Body of pancreas (tissue), 4 donors: ENCODE data around the gene WDR81. TPM values are rescaled to one million over a fixed set of nuclear protein-coding genes. Genes with fewer than 3 reads are reported as not detected.

Experiments used
- ATAC-seq: fragments of 150-250 bp; one replicate; pipeline ENCODE4 v1.9.1; 2016
- DNase-seq, 4 donors: peaks; one replicate each; pipeline ENCODE4 v3.0.0-alpha.2; 2019
- H3K27ac ChIP-seq, 4 donors: fragments of 200-600 bp; sonication (generic); 1 replicate in 3 of 4; 2 replicates in 1 of 4; pipeline versions ENCODE4 v1.5.1 to v1.6.1; 2016 to 2019; ENCODE audit warnings: mild to moderate bottlenecking in 1 of 4, mixed read lengths in 1 of 4, moderate library complexity in 1 of 4
- H3K27me3 ChIP-seq, 2 donors: fragments of 200-600 bp; sonication (generic); one replicate each; pipeline ENCODE4 v1.6.0; 2016; ENCODE audit warnings: mild to moderate bottlenecking in 1 of 2
- H3K36me3 ChIP-seq, 2 donors: fragments of 200-600 bp; sonication (generic); replicated peaks in 1 of 2; 2 replicates each; pipeline ENCODE4 v1.5.1; 2016; ENCODE audit warnings: low read depth in 2 of 2; ENCODE audit not compliant: insufficient read depth in 1 of 2
- H3K4me1 ChIP-seq: fragments of 200-600 bp; sonication (generic); one replicate; pipeline ENCODE4 v1.6.0; 2016
- H3K4me3 ChIP-seq, 2 donors: fragments of 200-600 bp; sonication (generic); 1 replicate in 1 of 2; 2 replicates in 1 of 2; pipeline ENCODE4 v1.5.1; 2016 to 2019
- H3K9me3 ChIP-seq, 3 donors: fragments of 200-600 bp; sonication (generic); 1 replicate in 2 of 3; 2 replicates in 1 of 3; pipeline ENCODE4 v1.5.1; 2016
- POLR2A ChIP-seq, 3 donors: fragments of 450-650 bp; IDR thresholded peaks; one replicate each; pipeline ENCODE4 v1.6.1; 2016; ENCODE audit warnings: antibody characterized with exemption in 3 of 3, mild to moderate bottlenecking in 2 of 3
- whole genome bisulfite sequencing, 2 donors: methylation state at CpG; one replicate each; pipeline ENCODE4 v1.1.5; 2017; 5-methylcytosine and 5-hydroxymethylcytosine counted together
- intact Hi-C: fragments of 100-400 bp; cut with DNase I; formaldehyde crosslinking; loops from one replicate; pipeline ENCODE4 v1.15.1; 2023
- total RNA-seq, 2 donors: library from RNA; depleted of rRNA; stranded (reverse); fragments of >200 nt; gene quantifications; one replicate each; pipeline ENCODE4 v1.1.0, GENCODE V29; 2016
- TF ChIP-seq, protein P1 (sequence below), 7 experiments: fragments of 450-650 bp in 4 of 7; fragments of 200-600 bp in 3 of 7; sonication (generic) in 3 of 7; IDR thresholded peaks; one replicate each; pipeline ENCODE4 v1.5.1; 2016 to 2019; ENCODE audit warnings: antibody characterized with exemption in 7 of 7

Gene WDR81
- total RNA-seq, 2 donors from 2014 or later = 15.6 to 31.6 TPM

DNA sequence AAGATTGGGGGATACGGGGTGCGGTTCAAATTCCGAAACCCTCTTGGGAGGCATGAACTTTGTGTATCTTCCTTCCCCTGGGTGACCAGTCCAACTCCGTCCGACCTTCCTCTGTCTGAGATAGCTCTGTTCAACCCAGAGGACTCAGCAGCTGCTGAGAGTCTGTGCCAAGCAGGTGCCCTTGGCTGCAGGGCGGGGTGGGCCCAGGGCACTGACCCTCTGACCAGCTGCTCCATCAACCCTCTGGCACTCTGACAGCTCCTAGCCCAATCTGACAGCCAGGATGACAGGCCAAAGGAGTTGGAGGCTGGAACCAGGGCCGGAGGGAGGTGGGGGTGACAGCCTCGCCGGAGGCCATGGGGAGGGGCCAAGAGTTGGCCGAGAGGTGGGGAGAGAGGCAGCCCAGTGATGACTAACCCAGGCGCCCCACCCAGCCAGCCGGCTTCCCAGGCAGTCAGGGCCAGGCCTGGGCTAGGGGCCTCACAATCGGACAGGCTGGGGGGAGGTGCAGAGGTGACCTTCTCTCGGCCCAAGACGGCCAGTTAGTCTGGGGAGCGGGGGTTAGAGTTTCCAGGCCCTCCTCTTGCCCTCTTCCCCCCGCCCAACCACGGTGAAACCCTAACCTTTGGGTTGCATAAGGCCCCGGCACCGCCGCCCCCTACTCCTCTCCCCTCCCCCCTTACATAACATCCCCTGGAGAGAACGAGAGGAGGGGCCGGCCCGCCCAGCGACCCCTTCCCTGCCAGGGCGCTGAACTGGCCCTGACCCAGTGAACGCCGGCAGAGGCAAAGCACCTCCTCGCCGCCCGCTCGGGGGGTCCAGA lies 9.3 kb upstream of the WDR81 start:
- H3K27me3 ChIP-seq = no peaks in the 10 kb centered on the region
- H3K27ac ChIP-seq = peak overlapping the region; percentile 96 to 98 (median 97)
- H3K9me3 ChIP-seq = no peaks in the 10 kb centered on the region
- H3K4me1 ChIP-seq = peaks cover 43% of the 10 kb centered on the region
- TF ChIP-seq, protein P1, sequence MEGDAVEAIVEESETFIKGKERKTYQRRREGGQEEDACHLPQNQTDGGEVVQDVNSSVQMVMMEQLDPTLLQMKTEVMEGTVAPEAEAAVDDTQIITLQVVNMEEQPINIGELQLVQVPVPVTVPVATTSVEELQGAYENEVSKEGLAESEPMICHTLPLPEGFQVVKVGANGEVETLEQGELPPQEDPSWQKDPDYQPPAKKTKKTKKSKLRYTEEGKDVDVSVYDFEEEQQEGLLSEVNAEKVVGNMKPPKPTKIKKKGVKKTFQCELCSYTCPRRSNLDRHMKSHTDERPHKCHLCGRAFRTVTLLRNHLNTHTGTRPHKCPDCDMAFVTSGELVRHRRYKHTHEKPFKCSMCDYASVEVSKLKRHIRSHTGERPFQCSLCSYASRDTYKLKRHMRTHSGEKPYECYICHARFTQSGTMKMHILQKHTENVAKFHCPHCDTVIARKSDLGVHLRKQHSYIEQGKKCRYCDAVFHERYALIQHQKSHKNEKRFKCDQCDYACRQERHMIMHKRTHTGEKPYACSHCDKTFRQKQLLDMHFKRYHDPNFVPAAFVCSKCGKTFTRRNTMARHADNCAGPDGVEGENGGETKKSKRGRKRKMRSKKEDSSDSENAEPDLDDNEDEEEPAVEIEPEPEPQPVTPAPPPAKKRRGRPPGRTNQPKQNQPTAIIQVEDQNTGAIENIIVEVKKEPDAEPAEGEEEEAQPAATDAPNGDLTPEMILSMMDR (IDR thresholded peaks at IDR 0.05) = no peak
- TF ChIP-seq POLR2A (IDR thresholded peaks at IDR 0.05) = peak; percentile 35 to 52 (median 48)
- 3 to 4% methylated on average over 13 to 28 of the region's 32 CpGs for WGBS, 2 donors
- peak; percentile 86 to 94 (median 88) for DNase-seq
- intact Hi-C loops = no loop called here
- ATAC-seq = peak; percentile 33
- peak overlapping the region; percentile 82 to 98 for H3K4me3 ChIP-seq
- peaks cover 0 to 2% of the 10 kb centered on the region in 2 donors for H3K36me3 ChIP-seq

DNA sequence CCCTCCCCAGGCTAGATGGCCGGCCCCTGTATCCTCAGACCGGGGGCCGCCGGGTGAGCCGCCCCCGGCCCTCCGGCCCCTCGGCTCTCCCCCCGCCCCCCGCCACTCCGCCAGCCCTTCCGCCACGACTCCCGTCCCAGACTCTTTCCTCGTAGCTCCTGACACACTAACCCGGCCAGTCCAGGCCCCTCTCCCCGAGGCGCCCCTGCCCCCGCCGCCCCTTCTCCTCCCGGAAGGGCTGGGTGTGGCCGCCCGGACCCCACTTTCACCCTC lies 8.8 kb upstream of the WDR81 start:
- 0% methylated on average over 5 to 6 of the region's 23 CpGs for WGBS, 2 donors
- Histone ChIP-seq H3K4me3 (peak overlapping the region; percentile 82 to 98), H3K27me3 (no peaks in the 10 kb centered on the region), H3K9me3 (no peaks in the 10 kb centered on the region), H3K36me3 (peaks cover 0 to 2% of the 10 kb centered on the region in 2 donors), H3K4me1 (peaks cover 43% of the 10 kb centered on the region), H3K27ac (peak overlapping the region; percentile 96 to 98 (median 97))
- TF ChIP-seq, protein P1 (IDR thresholded peaks at IDR 0.05) = no peak
- no peak for TF ChIP-seq POLR2A (IDR thresholded peaks at IDR 0.05)
- intact Hi-C loops = no loop called here
- no peak for ATAC-seq
- no peak for DNase-seq

DNA sequence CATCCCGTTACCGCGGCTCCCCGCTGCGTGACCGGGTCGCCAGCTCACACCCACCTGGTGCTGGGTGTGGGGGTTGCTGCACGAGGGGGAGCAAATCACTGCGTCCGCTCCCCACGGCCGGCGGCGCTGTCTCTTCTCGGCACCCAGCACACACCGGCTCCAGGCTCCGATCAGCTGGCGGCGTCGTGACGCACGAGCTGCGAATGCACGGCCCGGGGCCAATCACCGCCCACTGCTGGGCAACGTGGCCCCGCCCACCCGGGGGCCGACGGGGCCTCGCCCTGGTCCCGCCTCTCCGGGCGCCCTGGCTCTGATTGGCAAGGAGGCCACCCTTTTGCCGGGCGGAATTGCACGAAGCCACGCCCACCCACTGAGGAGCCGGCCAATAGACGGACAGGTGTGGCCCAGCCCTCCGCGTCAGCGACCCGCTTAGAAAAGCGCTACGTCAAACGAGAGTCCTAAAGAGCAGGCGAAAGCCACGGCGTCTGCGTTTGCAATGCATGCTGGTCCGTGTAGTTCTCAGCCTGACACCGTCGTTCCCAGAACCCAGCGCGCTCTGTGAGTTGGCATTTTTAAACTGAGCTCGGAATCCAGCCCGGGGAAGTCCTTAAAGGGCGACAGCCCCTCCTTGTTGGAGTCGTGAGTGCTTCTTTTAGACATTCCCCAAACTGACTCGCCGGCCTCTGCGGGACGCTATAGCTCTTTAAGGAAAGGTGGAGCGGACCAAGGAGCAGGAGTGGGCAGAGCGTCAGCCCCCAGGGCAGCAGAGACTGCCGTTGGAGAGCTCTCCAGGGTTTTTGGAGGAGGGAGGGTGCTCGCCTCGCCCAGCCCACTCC lies 8.2 kb upstream of the WDR81 start:
- DNase-seq (peak; percentile 100), ATAC-seq (peak; percentile 77)
- Histone ChIP-seq H3K27me3 (no peaks in the 10 kb centered on the region), H3K4me1 (peaks cover 41% of the 10 kb centered on the region), H3K27ac (peak overlapping the region; percentile 96 to 98 (median 97)), H3K4me3 (peak overlapping the region; percentile 82 to 98), H3K36me3 (peaks cover 0 to 2% of the 10 kb centered on the region in 2 donors), H3K9me3 (no peaks in the 10 kb centered on the region)
- TF ChIP-seq POLR2A (IDR thresholded peaks at IDR 0.05) = peak; percentile 98 to 99 (median 99)
- TF ChIP-seq, protein P1 (IDR thresholded peaks at IDR 0.05) = peak in 1 of 7 experiments; percentile 8
- WGBS, 2 donors = 0 to 1% methylated on average over 14 to 66 of the region's 70 CpGs
- intact Hi-C loops = no loop called here

DNA sequence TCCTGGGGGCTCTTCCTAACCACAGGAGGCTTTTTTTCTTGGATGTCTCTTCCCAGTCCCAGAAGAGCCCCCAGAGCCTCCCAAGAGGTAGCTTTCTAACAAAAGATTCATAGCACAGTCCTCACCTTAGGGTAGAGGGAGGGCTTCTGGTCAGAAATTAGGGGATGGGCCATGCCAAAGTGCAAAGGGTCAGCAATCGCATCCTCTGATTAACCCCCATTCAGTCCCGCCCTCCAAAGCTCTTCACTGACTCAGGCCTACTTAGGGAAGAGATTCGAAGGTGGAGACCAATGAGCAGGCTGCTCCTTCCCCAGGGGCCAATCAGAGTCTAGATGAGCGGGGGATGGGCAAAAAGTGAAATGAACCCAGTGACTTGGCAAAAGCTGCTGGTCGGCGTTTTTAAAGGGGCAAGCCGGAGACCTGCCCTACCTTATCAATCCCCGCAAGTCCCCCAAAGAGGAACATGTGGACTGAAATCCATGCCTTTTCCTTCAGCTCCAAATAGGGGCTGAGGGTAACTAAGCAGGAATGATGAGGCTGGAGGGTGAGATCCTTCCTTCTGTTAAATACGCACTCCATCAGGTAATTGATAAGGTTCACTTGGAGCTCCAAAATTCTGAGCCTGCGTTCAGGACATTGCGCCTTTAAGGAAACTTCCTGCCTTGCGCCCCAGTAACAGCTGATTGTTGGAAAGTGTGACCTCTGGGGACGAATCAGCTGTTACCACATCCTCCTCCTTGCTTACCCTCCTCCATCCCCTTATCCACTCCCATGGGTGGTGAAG lies 7.4 kb upstream of the WDR81 start:
- H3K4me1 ChIP-seq = peaks cover 41% of the 10 kb centered on the region
- intact Hi-C loops = no loop called here
- no peaks in the 10 kb centered on the region for H3K9me3 ChIP-seq

More for the DNA sequence above, 7.4 kb upstream of the WDR81 start:
- peak; percentile 93 to 98 (median 95) for DNase-seq
- TF ChIP-seq, protein P1 (IDR thresholded peaks at IDR 0.05) = peak in 3 of 7 experiments; percentile 14 to 35 (median 17)
- TF ChIP-seq POLR2A (IDR thresholded peaks at IDR 0.05) = peak in 2 of 3 donors; percentile 56 to 57
- WGBS, 2 donors = 0 to 1% methylated on average over 10 to 13 of the region's 13 CpGs
- Histone ChIP-seq H3K4me3 (peak overlapping the region; percentile 36 to 52), H3K27me3 (no peaks in the 10 kb centered on the region), H3K36me3 (peaks cover 0 to 1% of the 10 kb centered on the region in 2 donors), H3K27ac (peak overlapping the region; percentile 92 to 98 (median 96))
- peak; percentile 71 for ATAC-seq
